H1 (cell line): ENCODE measurements around the gene TNNI3. TPM values are rescaled to one million over a fixed set of nuclear protein-coding genes. Genes with fewer than 3 reads are reported as not detected.
"Not testable (repeated sequence)": the region's sequence is repeated elsewhere in the genome, so short reads cannot be mapped to it uniquely, and the experiment has no call there.

Experiments
- CTCF ChIA-PET: fragments of 300-600 bp; sonication (Branson Sonifier 250); formaldehyde crosslinking; loops from one replicate; lab custom pipeline; 2021; ENCODE audit not compliant: partially characterized antibody; lab: Charles Lee
- POLR2A ChIA-PET: fragments of 300-600 bp; sonication (Branson Sonifier 250); formaldehyde crosslinking; loops from one replicate; lab custom pipeline; 2021; ENCODE audit warnings: inconsistent platforms; ENCODE audit not compliant: partially characterized antibody; lab: Charles Lee
- DNase-seq, 2 experiments: peaks; one replicate each; pipeline versions ENCODE4 v3.0.0 to v3.0.0-alpha.2; 2010 to 2022; ENCODE audit warnings: low spot score in 2 of 2, low read depth in 1 of 2, mixed read lengths in 1 of 2
- FAIRE-seq: peaks from 2 replicates; lab custom pipeline; 2011; peaks lifted over from hg19 to GRCh38; lab: Jason Lieb, UNC
- H2AFZ ChIP-seq: 2 replicates; pipeline ENCODE4 v1.8.1; 2012; ENCODE audit warnings: low read length, inconsistent platforms
- H2AK5ac ChIP-seq: 2 replicates; pipeline ENCODE4 v1.6.1; 2013; ENCODE audit warnings: low read depth, low read length
- H2BK120ac ChIP-seq: replicated peaks from 2 replicates; pipeline ENCODE3; 2013; ENCODE audit warnings: low read depth, low read length, inconsistent platforms
- H2BK12ac ChIP-seq: 2 replicates; pipeline ENCODE4 v1.6.1; 2013; ENCODE audit warnings: low read depth, low read length
- H2BK15ac ChIP-seq: 2 replicates; pipeline ENCODE4 v1.6.1; 2013; ENCODE audit warnings: low read length
- H2BK20ac ChIP-seq: 2 replicates; pipeline ENCODE4 v1.6.1; 2013; ENCODE audit warnings: low read length
- H2BK5ac ChIP-seq: 2 replicates; pipeline ENCODE4 v1.6.1; 2013; ENCODE audit warnings: low read depth, low read length
- H3K14ac ChIP-seq: 2 replicates; pipeline ENCODE4 v1.6.1; 2013; ENCODE audit warnings: inconsistent platforms; ENCODE audit not compliant: insufficient read length
- H3K18ac ChIP-seq: 2 replicates; pipeline ENCODE4 v1.6.1; 2013; ENCODE audit warnings: low read length; ENCODE audit errors: extremely low read depth
- H3K23ac ChIP-seq: 2 replicates; pipeline ENCODE4 v1.6.1; 2013; ENCODE audit warnings: inconsistent platforms; ENCODE audit not compliant: insufficient read length
- H3K23me2 ChIP-seq: 2 replicates; pipeline ENCODE4 v1.6.1; 2013; ENCODE audit warnings: low read depth, low read length
- H3K27ac ChIP-seq: 2 replicates; pipeline ENCODE4 v1.6.1; 2011; ENCODE audit warnings: low read depth, low read length, inconsistent platforms
- H3K27me3 ChIP-seq, 4 experiments: replicated peaks in 1 of 4; 1 replicate in 1 of 4; 2 replicates in 3 of 4; pipeline versions ENCODE4 v1.6.1 to v1.8.1; 2011 to 2013; ENCODE audit warnings: low read length in 3 of 4, mild to moderate bottlenecking in 3 of 4, inconsistent platforms in 2 of 4, mixed read lengths in 2 of 4, moderate library complexity in 1 of 4; ENCODE audit not compliant: control insufficient read depth in 3 of 4, insufficient read depth in 3 of 4; ENCODE audit errors: extremely low read depth in 1 of 4
- H3K36me3 ChIP-seq, 4 experiments: 2 replicates each; pipeline versions ENCODE4 v1.6.1 to v1.8.1; 2011 to 2013; ENCODE audit warnings: mild to moderate bottlenecking in 4 of 4, low read length in 3 of 4, moderate library complexity in 2 of 4, control low read depth in 1 of 4, inconsistent platforms in 1 of 4; ENCODE audit not compliant: insufficient read depth in 4 of 4, control insufficient read depth in 2 of 4
- H3K4ac ChIP-seq: replicated peaks from 2 replicates; pipeline ENCODE3; 2013; ENCODE audit warnings: low read length, low read depth, mixed read lengths, inconsistent platforms; ENCODE audit not compliant: insufficient read length
- H3K4me1 ChIP-seq, 4 experiments: replicated peaks in 1 of 4; 1 replicate in 1 of 4; 2 replicates in 3 of 4; pipeline versions ENCODE4 v1.6.1 to v1.8.1; 2011 to 2013; ENCODE audit warnings: low read length in 3 of 4, inconsistent platforms in 2 of 4, mixed read lengths in 1 of 4; ENCODE audit not compliant: insufficient read depth in 4 of 4, control insufficient read depth in 3 of 4
- H3K4me2 ChIP-seq, 2 experiments: 2 replicates each; pipeline versions ENCODE4 v1.6.1 to v1.8.1; 2011 to 2013; ENCODE audit warnings: low read depth in 2 of 2, low read length in 2 of 2, control low read depth in 1 of 2, inconsistent platforms in 1 of 2, mild to moderate bottlenecking in 1 of 2; ENCODE audit not compliant: insufficient read depth in 1 of 2
- H3K4me3 ChIP-seq, 4 experiments: fragments of 200-600, 300-600 bp in 1 of 4; sonication (generic), shearing (Covaris generic), sonication (Bioruptor Twin) in 1 of 4; 2 replicates each; pipeline versions ENCODE4 v1.5.1 to v1.8.1; 2011 to 2016; ENCODE audit warnings: low read length in 4 of 4, low read depth in 3 of 4, control low read depth in 2 of 4, inconsistent platforms in 2 of 4, mild to moderate bottlenecking in 2 of 4, mixed read lengths in 1 of 4, moderate library complexity in 1 of 4; ENCODE audit not compliant: insufficient read depth in 2 of 4; ENCODE audit errors: extremely low read depth in 1 of 4
- H3K56ac ChIP-seq: replicated peaks from 2 replicates; pipeline ENCODE3; 2013; ENCODE audit warnings: low read depth, mild to moderate bottlenecking, mixed read lengths, low read length, inconsistent platforms; ENCODE audit not compliant: insufficient read length
- H3K79me1 ChIP-seq: 2 replicates; pipeline ENCODE4 v1.6.1; 2013; ENCODE audit warnings: low read depth, low read length, control low read depth
- H3K79me2 ChIP-seq, 2 experiments: 2 replicates each; pipeline versions ENCODE4 v1.6.1 to v1.8.1; 2012 to 2013; ENCODE audit warnings: low read length in 2 of 2, mild to moderate bottlenecking in 2 of 2, inconsistent platforms in 1 of 2; ENCODE audit not compliant: insufficient read depth in 2 of 2, control insufficient read depth in 1 of 2
- H3K9ac ChIP-seq, 4 experiments: replicated peaks in 1 of 4; 1 replicate in 1 of 4; 2 replicates in 3 of 4; pipeline versions ENCODE4 v1.6.1 to v1.8.1; 2011 to 2013; ENCODE audit warnings: low read depth in 3 of 4, low read length in 3 of 4, control low read depth in 2 of 4, mild to moderate bottlenecking in 2 of 4, moderate library complexity in 2 of 4, inconsistent platforms in 1 of 4; ENCODE audit errors: extremely low read depth in 1 of 4
- H3K9me3 ChIP-seq, 2 experiments: 2 replicates each; pipeline versions ENCODE4 v1.6.1 to v1.8.1; 2012 to 2013; ENCODE audit warnings: mild to moderate bottlenecking in 2 of 2, moderate library complexity in 2 of 2, control low read depth in 1 of 2, inconsistent platforms in 1 of 2, low read depth in 1 of 2, low read length in 1 of 2, mixed read lengths in 1 of 2; ENCODE audit not compliant: insufficient read depth in 2 of 2
- H4K20me1 ChIP-seq, 2 experiments: replicated peaks in 1 of 2; 2 replicates each; pipeline versions ENCODE3 to v1.8.1; 2011 to 2013; ENCODE audit warnings: inconsistent platforms in 2 of 2, low read length in 2 of 2, mild to moderate bottlenecking in 1 of 2; ENCODE audit not compliant: insufficient read depth in 2 of 2, control insufficient read depth in 1 of 2
- H4K5ac ChIP-seq: 2 replicates; pipeline ENCODE4 v1.6.1; 2013; ENCODE audit warnings: low read length, low read depth, mixed read lengths, inconsistent platforms; ENCODE audit not compliant: insufficient read length
- H4K8ac ChIP-seq: 2 replicates; pipeline ENCODE4 v1.8.0; 2013; ENCODE audit warnings: mild to moderate bottlenecking, moderate library complexity, low read length, inconsistent platforms; ENCODE audit not compliant: insufficient read depth; ENCODE audit errors: extremely low read depth
- H4K91ac ChIP-seq: replicated peaks from 2 replicates; pipeline ENCODE3; 2013; ENCODE audit warnings: low read length, mixed read lengths, inconsistent platforms; ENCODE audit not compliant: insufficient read length
- MAX ChIP-seq: IDR thresholded peaks from 2 replicates; pipeline ENCODE4 v1.6.1; 2012; ENCODE audit warnings: inconsistent platforms
- WGBS, 2 experiments: shearing (Covaris generic) in 1 of 2; methylation state at CpG; one replicate each; pipeline versions ENCODE4 v1.1.6 to v1.1.7; 2013 to 2015; ENCODE audit warnings: low lambda C conversion rate in 2 of 2, mixed read lengths in 2 of 2, inconsistent platforms in 1 of 2, low coverage in 1 of 2, missing lambda C conversion rate in 1 of 2; ENCODE audit not compliant: insufficient replicate concordance in 2 of 2, insufficient coverage in 1 of 2, insufficient read length in 1 of 2; ENCODE audit errors: extremely low coverage in 1 of 2, missing lambda C conversion rate in 1 of 2; 5-methylcytosine and 5-hydroxymethylcytosine counted together
- polyA plus RNA-seq, 7 experiments: library from polyadenylated mRNA; depleted of rRNA in 3 of 7; stranded (reverse) in 5 of 7; unstranded in 2 of 7; fragments of >200 nt in 5 of 7; fragments of 200-250 nt in 2 of 7; gene quantifications; 1 replicate in 5 of 7; 2 replicates in 1 of 7; 4 replicates in 1 of 7; pipeline versions ENCODE4 v1.2.1 to v1.2.3, GENCODE V29; 2011 to 2013; ENCODE audit warnings: missing spikeins in 2 of 7, mixed read lengths in 2 of 7
- total RNA-seq: library from RNA; stranded (reverse); fragmentation: NEBNext Ultra II Directional; extraction: Animal tissue kit (Norgen Biotek cat#: 25700); gene quantifications from 2 replicates; pipeline ENCODE4 v1.2.1, GENCODE V29; 2021

Gene TNNI3
- total and polyA plus RNA-seq, 2 of the 8 experiments (the other 6 are each of a cell fraction or from before 2014, with no cell fraction given): 16.9 to 56.0 TPM

GRCh38 chr19:55155784-55156183, 1.7 kb downstream of the TNNI3 start:
- not testable (repeated sequence) for H2BK20ac ChIP-seq, H2BK120ac ChIP-seq, H4K91ac ChIP-seq, FAIRE-seq, H3K18ac ChIP-seq, H2BK15ac ChIP-seq, H3K27ac ChIP-seq, H3K9me3 ChIP-seq, H3K79me2 ChIP-seq, H4K20me1 ChIP-seq, H3K23ac ChIP-seq, H3K36me3 ChIP-seq, H2BK12ac ChIP-seq, H2AFZ ChIP-seq, H2BK5ac ChIP-seq, H3K4ac ChIP-seq, H3K27me3 ChIP-seq, H3K9ac ChIP-seq, H4K5ac ChIP-seq, H3K23me2 ChIP-seq, DNase-seq, H3K14ac ChIP-seq, H2AK5ac ChIP-seq, H3K79me1 ChIP-seq
- Histone ChIP-seq H3K4me2 (peak overlapping the region; percentile 82 to 94), H4K8ac (peak overlapping the region; percentile 60), H3K56ac (peak overlapping the region; percentile 49), H3K4me3 (peak overlapping the region; percentile 53 to 67 (median 66)), H3K4me1 (peaks cover 3 to 18% (median 6%) of the 10 kb centered on the region in 4 experiments)
- whole genome bisulfite sequencing, 2 experiments: 10% methylated on average over 5 of the region's 5 CpGs; no CpG with 5 or more reads in 1 of the 2 experiments
- ChIA-PET POLR2A (interaction anchor here (0.6 to 3.2 kb wide), 6 partner anchors 9 to 688 kb away, joined by 3 to 19 read pairs (median 4); partner anchors contain the start of gene UBE2S), CTCF (interaction anchor here (0.9 to 1.3 kb wide), 4 partner anchors 9 to 148 kb away, joined by 3 to 9 read pairs (median 5); no protein-coding TSS in a partner anchor)
- TF ChIP-seq MAX: 0 out of 2 replicates have a peak, but pooled peaks have one; percentile 8
